GM19023 (cell line): ENCODE data around the gene ARAP3.

Experiments
- ATAC-seq: cut with Tn5 transposase; IDR thresholded peaks from one replicate; pipeline ENCODE4 v1.9.1; 2021; ENCODE audit warnings: mild to moderate bottlenecking, moderate library complexity; ENCODE audit not compliant: unreplicated experiment

Gene ARAP3

DNA sequence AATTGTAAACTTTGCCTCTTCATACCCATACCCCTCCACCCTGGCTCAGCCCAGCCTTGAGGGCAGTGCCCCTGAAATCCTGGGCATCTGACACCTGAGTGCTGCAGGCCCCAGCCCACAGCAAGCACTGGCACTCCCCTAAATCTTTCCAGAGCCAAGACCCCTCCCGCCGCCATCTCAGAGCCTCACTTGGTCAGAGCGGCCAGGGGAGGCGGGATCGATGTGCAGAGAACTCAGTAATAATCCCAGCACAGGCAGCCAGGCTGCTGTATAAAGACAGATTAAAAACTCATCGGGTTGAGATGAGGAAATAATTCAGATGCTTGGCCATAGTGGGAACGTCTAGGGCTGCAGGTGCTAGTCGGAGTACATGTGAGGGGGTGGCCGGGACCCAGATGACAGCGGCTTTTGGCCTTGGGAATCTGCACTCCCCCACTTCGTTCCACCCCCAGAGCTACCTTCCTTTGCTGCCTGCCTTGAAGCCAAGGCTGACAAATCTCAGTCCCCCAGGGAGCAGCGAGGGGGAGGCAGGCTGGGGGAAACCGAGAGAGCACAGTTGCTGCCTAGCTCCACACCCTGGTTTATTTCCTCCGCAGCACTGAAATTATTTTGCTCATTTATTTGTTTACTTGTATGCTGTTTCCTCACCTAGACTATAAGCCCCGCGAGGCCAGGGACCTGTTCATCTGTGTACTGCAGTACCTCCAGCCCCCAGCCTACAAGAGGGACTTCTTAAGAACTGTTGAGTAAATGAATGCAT lies 19.5 kb upstream of the ARAP3 start:
- ATAC-seq = peak; percentile 53

GRCh38 chr5:141697586-141697985 lies 15.6 kb upstream of the ARAP3 start:
- no peak for ATAC-seq

GRCh38 chr5:141696431-141696830 lies 14.4 kb upstream of the ARAP3 start:
- no peak for ATAC-seq

GRCh38 chr5:141695627-141696215 lies 13.7 kb upstream of the ARAP3 start:
- ATAC-seq = no peak

DNA sequence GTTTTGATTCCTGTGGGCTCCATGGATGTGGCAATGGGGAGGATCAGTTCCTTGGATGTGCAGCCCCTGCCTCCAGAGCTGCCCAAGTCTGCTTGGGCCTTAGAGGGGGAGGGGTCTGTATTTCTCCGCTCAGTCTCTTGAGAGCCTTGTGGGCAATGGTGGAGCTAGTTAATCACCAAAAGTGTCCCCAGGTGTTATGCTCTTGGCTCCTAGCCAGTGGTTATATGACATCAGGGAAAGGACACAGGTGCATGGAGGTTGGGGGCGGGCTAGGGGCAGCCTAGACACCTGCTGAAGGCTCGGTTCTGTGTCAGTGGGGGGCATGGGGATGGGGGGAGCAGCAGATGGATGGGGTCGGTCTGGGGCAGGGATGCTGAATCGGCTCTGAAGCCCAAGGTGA lies 12.4 kb upstream of the ARAP3 start:
- no peak for ATAC-seq

DNA sequence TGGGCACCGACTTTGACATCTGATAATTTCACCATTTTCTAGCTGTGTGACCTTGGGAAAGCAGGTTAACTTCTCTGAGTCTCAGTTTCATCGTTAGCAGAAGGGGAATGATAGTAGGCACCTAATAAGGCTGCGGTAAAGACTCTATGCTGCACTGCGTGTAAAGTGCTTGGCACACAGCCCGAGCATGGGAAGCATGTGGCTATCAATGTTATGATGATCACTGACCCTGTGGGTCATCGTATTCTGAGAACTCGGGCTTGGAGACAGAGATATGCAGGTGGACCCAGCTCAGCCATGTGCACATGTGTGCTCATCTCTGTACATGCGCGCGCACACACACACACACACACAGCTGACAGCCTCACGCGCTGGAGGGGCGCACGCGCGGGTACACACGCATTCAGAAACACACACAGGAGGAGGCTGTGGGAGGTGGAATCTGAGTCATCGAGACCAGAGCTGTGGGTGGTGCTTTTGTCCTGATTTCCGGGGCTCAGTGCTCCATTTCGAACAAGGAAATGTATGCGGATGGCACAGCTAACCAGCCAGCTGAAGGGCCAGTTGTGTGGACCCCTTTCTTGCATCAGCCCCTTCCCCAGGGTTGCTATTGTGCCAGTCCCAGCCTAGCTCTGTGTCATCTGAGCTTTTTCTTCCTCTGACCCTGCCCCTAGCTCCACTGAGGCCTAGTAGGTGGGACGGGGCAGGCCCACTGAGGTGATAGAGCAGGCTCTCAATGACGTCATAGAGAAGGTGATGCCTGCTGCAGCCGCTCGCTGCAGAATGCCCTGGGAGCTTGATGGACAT lies 11.1 kb upstream of the ARAP3 start:
- no peak for ATAC-seq

- ATAC-seq = no peak
Observed at GRCh38 chr5:141692533-141692888, 10.5 kb upstream of the ARAP3 start.

DNA sequence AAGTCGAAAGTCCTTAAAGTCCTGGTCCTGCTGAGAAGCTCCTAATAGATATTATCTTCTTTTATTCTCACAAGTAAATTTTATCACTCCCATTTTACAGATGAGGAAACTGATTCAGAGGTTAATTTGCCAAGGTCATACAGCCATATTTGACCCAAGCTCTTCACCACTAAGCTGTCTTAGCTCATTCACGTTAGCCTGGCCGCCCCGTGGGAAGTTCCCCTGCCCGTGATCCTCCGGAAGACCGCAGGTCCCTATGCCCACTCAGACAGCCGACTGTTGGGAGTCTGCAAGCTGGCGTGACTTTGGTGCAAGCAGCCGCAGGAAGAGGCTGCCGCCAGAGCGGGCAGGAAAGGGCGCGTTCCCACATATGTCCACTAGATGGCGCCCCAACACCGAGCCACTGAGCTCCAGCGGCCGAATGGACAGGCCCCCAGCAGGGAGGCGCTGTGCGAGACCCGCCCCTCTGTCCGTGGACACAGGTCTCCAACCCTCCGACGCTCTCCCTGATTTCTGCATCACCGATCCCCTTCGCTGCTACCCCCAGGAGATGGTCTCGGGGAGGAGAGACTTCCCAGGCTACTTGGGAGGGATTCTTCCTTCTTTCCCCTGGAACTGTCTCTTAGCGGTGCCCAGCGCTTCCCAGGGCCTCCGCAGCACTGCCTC lies 10.0 kb upstream of the ARAP3 start:
- peak; percentile 86 for ATAC-seq

DNA sequence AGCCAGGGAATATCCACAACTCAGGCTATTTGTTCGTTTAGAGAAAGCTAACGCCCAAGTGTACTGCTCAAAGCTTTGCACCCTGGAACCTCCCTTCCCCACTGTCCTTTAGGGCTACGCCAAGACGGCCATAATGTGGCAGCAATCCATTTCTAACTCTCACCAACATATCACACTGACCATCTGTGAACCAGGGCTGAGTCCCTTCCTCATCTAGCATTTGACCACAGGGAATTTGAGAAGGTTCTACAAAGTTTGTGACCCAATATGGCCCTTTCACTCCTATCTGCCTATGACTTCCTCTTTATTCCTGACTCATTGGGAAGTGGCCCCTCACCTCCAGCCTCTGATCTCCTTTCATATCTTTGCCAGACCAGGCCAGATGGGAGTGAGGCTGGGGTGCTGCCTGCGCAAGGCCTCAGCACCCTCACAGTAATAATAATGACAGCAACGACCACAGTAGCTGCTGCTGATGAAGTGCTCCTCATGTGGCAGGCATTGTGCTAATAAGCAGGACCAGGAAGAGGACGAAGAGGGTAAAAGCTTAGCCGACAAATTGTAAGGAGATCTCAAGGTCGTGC lies 9.3 kb upstream of the ARAP3 start:
- ATAC-seq = no peak

GRCh38 chr5:141686648-141687416 lies 4.8 kb upstream of the ARAP3 start:
- no peak for ATAC-seq

GRCh38 chr5:141685591-141685990 lies 3.6 kb upstream of the ARAP3 start:
- ATAC-seq = no peak

GRCh38 chr5:141683596-141684141 lies 1.6 kb upstream of the ARAP3 start:
- ATAC-seq = no peak

- ATAC-seq = no peak
Observed at GRCh38 chr5:141681295-141681694, 735 bp downstream of the ARAP3 start.

DNA sequence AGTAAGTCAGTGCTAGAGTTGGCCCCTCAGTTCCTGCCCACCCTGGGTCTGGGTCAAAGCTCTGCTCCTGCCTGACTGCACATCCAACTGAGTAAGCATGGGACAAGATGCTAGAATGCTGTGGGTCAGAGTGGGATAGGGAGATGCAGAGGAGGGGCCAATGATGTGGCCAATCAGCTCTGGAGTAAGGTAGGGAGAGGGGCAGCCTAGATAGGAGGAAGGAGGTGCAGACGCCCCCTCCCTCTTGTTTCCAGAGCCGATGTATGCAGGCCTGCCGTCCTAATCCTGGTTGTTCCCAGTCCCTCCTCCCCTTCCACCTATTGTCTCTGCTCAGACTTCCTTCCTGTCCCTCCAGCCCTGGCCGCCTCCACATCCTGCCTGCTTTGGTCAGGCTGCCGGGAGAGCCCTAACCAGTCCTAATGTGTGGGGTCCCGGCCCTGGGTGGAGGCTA lies 1.3 kb downstream of the ARAP3 start:
- no peak for ATAC-seq

DNA sequence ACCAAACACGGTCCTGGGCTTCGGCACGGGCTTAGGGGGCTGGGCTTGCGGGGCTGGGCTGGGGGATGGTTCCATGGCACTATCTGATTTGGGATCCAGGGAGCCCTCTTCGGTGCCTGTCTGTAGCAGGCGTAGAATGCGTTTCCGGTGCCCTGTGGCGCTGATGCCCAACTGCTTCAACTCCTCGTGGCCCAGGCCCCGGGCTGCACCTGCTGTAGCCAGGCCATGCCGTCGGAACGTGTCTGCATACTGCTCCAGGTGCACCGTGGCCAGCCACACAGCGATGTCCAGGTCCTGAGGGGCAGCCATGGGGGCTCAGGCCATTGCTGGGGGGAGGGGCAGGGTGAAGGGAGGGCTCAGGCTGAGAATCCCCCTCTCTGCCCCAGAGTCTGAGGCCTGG lies 1.9 kb downstream of the ARAP3 start:
- no peak for ATAC-seq

DNA sequence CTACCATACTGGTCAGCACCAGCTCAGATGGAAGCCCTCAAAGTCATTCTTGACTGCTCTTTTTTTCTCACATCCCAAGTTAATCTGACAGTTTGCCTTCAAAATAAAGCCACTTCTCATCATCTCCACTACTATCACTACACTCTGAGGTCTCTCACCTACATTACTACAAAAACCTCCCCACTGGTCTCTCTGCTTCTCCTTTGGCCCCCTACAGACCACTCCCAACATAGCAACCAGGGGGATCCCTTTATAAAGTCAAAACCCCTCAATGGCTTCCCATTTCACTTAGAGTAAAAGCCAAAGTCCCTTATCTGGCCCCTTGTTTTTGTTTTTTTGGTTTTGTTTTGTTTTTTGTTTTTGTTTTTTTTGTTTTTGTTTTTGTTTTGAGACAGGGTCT lies 4.6 kb downstream of the ARAP3 start:
- no peak for ATAC-seq

DNA sequence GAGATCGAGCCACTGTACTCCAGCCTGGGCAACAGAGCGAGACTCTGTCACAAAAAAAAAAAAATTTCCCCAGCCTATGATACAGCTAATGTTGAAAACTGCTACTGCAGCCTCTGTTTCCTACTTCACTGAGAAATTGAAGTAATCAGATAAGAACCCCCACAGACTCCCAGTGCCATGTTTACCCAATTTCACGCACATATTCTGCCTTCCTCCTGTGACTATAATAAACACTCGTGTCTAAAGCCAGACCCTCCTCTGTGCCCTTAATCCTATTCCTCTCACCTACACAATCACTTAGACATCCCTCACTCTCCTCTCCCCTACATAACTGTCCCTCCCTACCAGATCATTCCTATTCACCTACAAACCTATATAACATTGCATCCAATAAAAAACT lies 6.4 kb downstream of the ARAP3 start:
- ATAC-seq = no peak

DNA sequence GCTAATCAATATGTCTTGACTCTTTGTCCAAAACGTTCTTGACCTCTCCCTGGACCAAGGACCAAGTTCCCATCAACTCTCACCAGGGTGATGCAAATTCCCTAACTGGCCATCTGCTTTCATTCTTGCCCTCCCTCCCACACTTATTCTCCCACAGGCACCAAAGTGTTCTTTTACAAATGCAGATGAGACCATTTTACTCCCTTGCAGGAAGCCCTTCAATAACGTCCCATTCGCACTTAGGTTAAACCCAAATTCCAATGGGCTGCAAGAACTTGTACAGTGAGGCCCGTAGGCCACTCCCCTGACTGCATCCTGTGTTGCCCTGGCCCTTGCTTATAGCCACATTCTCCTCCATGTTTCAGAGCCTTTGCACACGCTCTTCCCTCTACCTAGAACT lies 7.3 kb downstream of the ARAP3 start:
- no peak for ATAC-seq

DNA sequence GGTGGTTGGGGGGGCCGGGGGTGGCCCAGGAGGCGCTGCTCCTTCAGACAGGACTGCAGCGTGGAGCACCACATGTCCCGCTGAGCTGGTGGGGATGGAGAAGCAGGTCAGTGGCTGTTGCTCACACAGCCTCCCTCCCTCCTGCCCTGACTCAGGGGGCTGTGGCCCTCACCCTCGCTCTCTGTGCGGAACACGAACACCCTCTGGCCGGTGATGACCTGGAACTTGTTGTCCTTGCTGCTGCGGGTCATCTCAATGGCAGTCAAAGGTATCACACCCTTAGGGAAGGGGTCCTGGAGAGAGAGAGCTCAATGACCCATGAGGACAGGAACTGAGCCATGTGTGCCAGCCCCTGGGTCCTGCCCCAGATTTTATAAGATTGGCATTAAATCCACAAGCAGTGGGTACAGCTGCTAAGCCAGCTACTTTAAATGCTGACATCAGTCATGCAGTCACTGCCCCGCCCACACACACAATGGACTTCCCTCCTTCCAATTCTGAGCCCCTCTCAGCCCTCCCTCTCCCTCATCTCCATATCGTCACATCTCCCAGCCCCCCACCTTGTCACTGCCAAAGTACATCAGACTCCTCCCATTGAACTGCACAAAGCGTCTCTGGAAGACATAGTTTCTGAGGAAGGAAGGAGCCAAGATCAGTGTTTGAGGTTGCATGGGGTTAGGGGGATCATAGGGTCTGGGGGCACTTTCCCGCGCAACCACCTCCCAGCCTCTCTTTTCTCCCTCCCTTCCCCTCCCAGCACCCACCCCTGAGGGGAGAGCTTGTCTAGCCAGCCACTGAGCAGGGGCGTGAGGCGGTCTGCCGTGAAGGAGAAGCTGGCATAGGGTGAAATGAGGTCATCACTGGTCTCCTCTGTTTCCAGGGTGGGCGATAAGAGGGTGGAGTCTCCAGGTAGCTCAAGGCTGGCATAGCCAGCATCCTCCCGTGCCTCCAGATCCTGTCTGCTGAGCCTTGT lies 8.9 kb downstream of the ARAP3 start:
- no peak for ATAC-seq
